Measurements from ENCODE around the gene TSC22D1. TPM values are rescaled to one million over a fixed set of nuclear protein-coding genes. Genes with fewer than 3 reads are reported as not detected.
A peak's percentile ranks its signal among the peaks of the same experiment; 100 is the strongest.

The TSC22D1 gene
- polyA plus RNA-seq, 4 donors: 51.6 to 179 (median 86.9) TPM

DNA sequence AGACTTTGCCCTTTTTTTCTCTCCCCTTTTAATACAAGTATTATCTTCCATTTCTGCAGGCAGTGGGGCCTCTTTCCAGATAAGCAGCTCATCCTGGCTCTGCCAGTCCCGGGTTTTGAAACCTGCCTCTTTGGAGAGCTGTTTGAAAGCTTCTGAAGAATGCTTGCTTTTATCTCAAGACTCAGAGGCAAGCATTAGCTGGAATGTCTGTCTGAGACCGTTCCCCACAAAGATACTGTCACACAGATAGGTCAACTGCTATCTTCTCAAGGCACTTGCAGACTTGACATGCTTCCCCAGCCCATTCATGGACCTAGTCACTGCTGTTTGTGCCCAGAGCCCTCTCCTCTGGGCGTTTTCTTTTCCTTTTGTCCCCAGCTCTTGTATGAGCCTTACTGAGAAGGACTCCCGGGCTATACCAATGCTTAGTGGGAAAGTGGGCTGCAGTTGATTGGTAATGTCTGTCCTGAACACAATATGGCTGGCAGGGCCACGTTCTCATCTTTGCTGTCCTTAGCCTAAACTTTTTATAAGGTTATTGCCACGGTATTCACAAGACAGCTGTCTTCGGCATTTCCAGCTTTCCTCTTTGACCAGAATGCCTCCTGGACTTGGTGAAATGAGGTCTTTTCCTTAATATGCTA lies 189.1 kb downstream of the TSC22D1 start:
- Histone ChIP-seq H3K27me3 (ENCODE audit: control insufficient read depth in 3 of 3, insufficient read depth in 3 of 3, low read length in 3 of 3) (no peaks in the 10 kb centered on the region), H3K4me3 (ENCODE audit: low read depth in 1 of 3, low read length in 3 of 3) (no peak overlapping the region), H3K9me3 (ENCODE audit: control insufficient read depth in 2 of 2, insufficient read depth in 1 of 2, low read depth in 1 of 2, low read length in 1 of 2) (peaks cover 0 to 2% of the 10 kb centered on the region in 2 donors), H3K36me3 (ENCODE audit: control insufficient read depth in 3 of 3, insufficient read depth in 2 of 3, low read depth in 1 of 3, low read length in 3 of 3) (peaks cover 0 to 3% (median 0%) of the 10 kb centered on the region in 3 donors), H3K27ac (ENCODE audit: low read depth in 1 of 3, low read length in 2 of 3) (no peak overlapping the region), H3K4me1 (ENCODE audit: control insufficient read depth in 3 of 3, insufficient read depth in 2 of 3, low read depth in 1 of 3, low read length in 2 of 3) (peaks cover 0 to 25% (median 0%) of the 10 kb centered on the region in 3 donors)
- WGBS, 3 donors: 69 to 74% (median 72%) methylated on average over 7 of the region's 7 CpGs
- no peak for FAIRE-seq
- DNase-seq: no peak

DNA sequence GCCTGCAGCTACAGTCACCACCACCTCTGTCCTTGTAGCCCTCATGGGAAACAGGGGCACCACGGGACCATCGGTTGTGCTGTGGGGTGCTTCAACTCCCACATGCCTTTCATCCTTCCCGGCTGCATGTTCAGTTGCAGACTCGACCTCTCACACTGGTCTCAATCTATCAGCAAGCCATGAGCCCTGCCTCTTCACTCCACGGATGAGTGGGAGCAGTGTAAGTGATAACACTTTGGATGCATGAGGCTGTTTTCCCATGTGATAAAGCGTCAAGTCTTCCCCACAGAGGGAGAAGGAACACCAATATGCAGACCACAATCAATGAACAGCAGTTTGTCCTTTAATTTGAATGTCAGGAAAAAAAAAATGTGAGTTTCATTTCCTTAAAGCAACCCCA lies 190.3 kb downstream of the TSC22D1 start:
- no peak for FAIRE-seq
- H3K4me3 ChIP-seq (ENCODE audit: low read depth in 1 of 3, low read length in 3 of 3): no peak overlapping the region
- H3K9me3 ChIP-seq (ENCODE audit: control insufficient read depth in 2 of 2, insufficient read depth in 1 of 2, low read depth in 1 of 2, low read length in 1 of 2): peaks cover 0 to 2% of the 10 kb centered on the region in 2 donors
- DNase-seq: no peak
- 84 to 90% (median 87%) methylated on average over 6 of the region's 6 CpGs for WGBS, 3 donors
- peaks cover 0 to 29% (median 1%) of the 10 kb centered on the region in 3 donors for H3K4me1 ChIP-seq (ENCODE audit: control insufficient read depth in 3 of 3, insufficient read depth in 2 of 3, low read depth in 1 of 3, low read length in 2 of 3)
- H3K27me3 ChIP-seq (ENCODE audit: control insufficient read depth in 3 of 3, insufficient read depth in 3 of 3, low read length in 3 of 3): no peaks in the 10 kb centered on the region
- H3K27ac ChIP-seq (ENCODE audit: low read depth in 1 of 3, low read length in 2 of 3): no peak overlapping the region
- H3K36me3 ChIP-seq (ENCODE audit: control insufficient read depth in 3 of 3, insufficient read depth in 2 of 3, low read depth in 1 of 3, low read length in 3 of 3): peaks cover 0 to 3% (median 0%) of the 10 kb centered on the region in 3 donors

DNA sequence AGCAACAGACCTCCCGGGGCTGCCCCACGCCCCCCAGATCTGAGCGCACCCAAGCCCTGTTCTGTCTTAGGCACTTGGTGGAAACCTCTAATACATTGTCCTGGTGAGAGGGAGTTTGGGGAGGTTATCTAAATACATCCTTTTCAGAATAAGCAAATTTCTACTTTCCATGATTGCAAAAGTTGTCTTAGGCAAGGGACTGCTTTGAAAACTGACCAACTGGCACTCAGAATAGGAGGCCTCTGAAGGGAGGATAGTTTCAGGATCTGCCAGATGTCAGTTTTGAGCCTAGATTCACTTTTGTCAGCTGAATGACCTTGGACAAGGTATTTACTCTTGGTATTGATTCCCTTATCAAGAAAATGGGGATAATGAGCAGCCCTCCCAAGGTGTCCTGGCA lies 190.7 kb downstream of the TSC22D1 start:
- peaks cover 0 to 3% (median 0%) of the 10 kb centered on the region in 3 donors for H3K36me3 ChIP-seq (ENCODE audit: control insufficient read depth in 3 of 3, insufficient read depth in 2 of 3, low read depth in 1 of 3, low read length in 3 of 3)
- H3K9me3 ChIP-seq (ENCODE audit: control insufficient read depth in 2 of 2, insufficient read depth in 1 of 2, low read depth in 1 of 2, low read length in 1 of 2): peaks cover 0 to 2% of the 10 kb centered on the region in 2 donors
- no peak overlapping the region for H3K27ac ChIP-seq (ENCODE audit: low read depth in 1 of 3, low read length in 2 of 3)
- H3K4me1 ChIP-seq (ENCODE audit: control insufficient read depth in 3 of 3, insufficient read depth in 2 of 3, low read depth in 1 of 3, low read length in 2 of 3): peaks cover 0 to 34% (median 3%) of the 10 kb centered on the region in 3 donors
- no peaks in the 10 kb centered on the region for H3K27me3 ChIP-seq (ENCODE audit: control insufficient read depth in 3 of 3, insufficient read depth in 3 of 3, low read length in 3 of 3)
- no peak for FAIRE-seq
- no peak overlapping the region for H3K4me3 ChIP-seq (ENCODE audit: low read depth in 1 of 3, low read length in 3 of 3)
- 91 to 98% (median 96%) methylated on average over 3 of the region's 3 CpGs for WGBS, 3 donors
- no peak for DNase-seq

DNA sequence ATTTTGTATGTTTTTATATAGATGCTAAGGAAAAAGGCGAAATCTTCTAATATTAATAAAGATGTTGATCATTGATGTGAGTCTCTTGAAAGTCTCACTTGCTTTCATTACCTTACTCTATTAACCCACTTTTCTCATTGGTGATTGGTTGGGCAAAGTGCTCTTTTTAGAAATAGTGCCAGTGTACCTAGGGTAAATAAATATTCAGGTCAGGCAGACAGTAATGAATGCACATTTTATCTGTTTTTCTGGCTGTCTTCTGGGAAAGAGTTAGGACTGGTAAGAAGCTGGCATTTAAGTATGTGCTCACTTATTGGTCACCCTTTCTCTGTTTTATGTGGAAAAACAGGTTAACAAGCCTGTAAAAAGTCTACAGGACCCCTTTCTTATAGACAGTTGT lies 191.4 kb downstream of the TSC22D1 start:
- Histone ChIP-seq H3K9me3 (ENCODE audit: control insufficient read depth in 2 of 2, insufficient read depth in 1 of 2, low read depth in 1 of 2, low read length in 1 of 2) (peaks cover 0 to 2% of the 10 kb centered on the region in 2 donors), H3K4me1 (ENCODE audit: control insufficient read depth in 3 of 3, insufficient read depth in 2 of 3, low read depth in 1 of 3, low read length in 2 of 3) (peaks cover 2 to 39% (median 5%) of the 10 kb centered on the region in 3 donors), H3K4me3 (ENCODE audit: low read depth in 1 of 3, low read length in 3 of 3) (no peak overlapping the region), H3K27me3 (ENCODE audit: control insufficient read depth in 3 of 3, insufficient read depth in 3 of 3, low read length in 3 of 3) (no peaks in the 10 kb centered on the region), H3K27ac (ENCODE audit: low read depth in 1 of 3, low read length in 2 of 3) (no peak overlapping the region), H3K36me3 (ENCODE audit: control insufficient read depth in 3 of 3, insufficient read depth in 2 of 3, low read depth in 1 of 3, low read length in 3 of 3) (peaks cover 0 to 3% (median 0%) of the 10 kb centered on the region in 3 donors)
- 88 to 97% (median 96%) methylated on average over 1 of the region's 1 CpG for WGBS, 3 donors
- FAIRE-seq (no peak), DNase-seq (no peak)

DNA sequence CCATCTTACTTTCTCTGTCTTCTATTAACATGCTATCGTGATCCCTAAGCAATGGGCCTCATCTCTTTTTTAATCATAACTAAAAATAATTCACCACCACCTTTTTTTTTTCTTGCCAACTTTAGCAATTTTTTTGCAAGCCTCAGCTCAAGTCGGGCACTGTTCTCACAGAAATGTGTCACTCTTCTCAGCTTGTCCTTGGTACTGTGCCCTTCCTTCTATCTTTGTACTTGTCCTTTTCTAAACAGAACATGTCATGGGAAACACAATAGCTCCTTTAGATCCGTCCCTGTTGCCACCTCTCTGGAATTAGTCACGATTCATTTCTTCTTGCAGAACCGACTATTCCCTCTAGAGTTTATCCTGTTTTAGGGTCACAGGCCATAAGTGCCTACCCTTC lies 192.2 kb downstream of the TSC22D1 start:
- Histone ChIP-seq H3K4me3 (ENCODE audit: low read depth in 1 of 3, low read length in 3 of 3) (no peak overlapping the region), H3K4me1 (ENCODE audit: control insufficient read depth in 3 of 3, insufficient read depth in 2 of 3, low read depth in 1 of 3, low read length in 2 of 3) (peaks cover 2 to 46% (median 7%) of the 10 kb centered on the region in 3 donors), H3K27ac (ENCODE audit: low read depth in 1 of 3, low read length in 2 of 3) (no peak overlapping the region), H3K27me3 (ENCODE audit: control insufficient read depth in 3 of 3, insufficient read depth in 3 of 3, low read length in 3 of 3) (no peaks in the 10 kb centered on the region), H3K9me3 (ENCODE audit: control insufficient read depth in 2 of 2, insufficient read depth in 1 of 2, low read depth in 1 of 2, low read length in 1 of 2) (peaks cover 0 to 2% of the 10 kb centered on the region in 2 donors), H3K36me3 (ENCODE audit: control insufficient read depth in 3 of 3, insufficient read depth in 2 of 3, low read depth in 1 of 3, low read length in 3 of 3) (peaks cover 0 to 3% (median 0%) of the 10 kb centered on the region in 3 donors)
- WGBS, 3 donors: 58 to 66% (median 62%) methylated on average over 5 of the region's 5 CpGs
- FAIRE-seq (no peak), DNase-seq (no peak)

DNA sequence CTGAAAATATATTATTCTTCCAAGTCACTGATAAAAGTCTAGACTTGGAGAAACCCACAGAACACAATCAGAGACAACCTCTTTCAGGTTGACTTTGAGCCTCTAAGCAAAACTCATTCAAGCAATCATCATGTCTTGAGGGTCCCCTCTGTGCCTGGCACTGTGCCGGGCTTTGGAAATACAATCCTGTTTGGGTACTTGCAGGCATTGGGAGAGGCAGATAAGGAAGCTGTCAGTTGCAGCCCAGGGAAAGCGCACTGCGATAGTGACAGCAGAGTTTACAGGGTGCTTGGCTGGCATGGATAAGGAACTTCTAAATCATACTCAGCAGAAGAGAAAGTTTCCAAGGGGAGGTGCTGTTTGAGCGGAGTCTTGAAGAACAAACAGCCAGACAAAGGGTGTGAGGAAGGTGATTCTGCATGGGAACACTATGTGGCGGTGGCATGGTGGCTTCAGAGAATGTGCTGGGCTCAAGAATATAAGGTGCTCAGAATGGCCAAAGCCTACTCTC lies 193.4 kb downstream of the TSC22D1 start:
- H3K4me1 ChIP-seq (ENCODE audit: control insufficient read depth in 3 of 3, insufficient read depth in 2 of 3, low read depth in 1 of 3, low read length in 2 of 3): peaks cover 2 to 50% (median 12%) of the 10 kb centered on the region in 3 donors
- no peak for FAIRE-seq
- H3K27me3 ChIP-seq (ENCODE audit: control insufficient read depth in 3 of 3, insufficient read depth in 3 of 3, low read length in 3 of 3): no peaks in the 10 kb centered on the region
- H3K27ac ChIP-seq (ENCODE audit: low read depth in 1 of 3, low read length in 2 of 3): peak overlapping the region; percentile 2 to 70 (median 58)
- H3K36me3 ChIP-seq (ENCODE audit: control insufficient read depth in 3 of 3, insufficient read depth in 2 of 3, low read depth in 1 of 3, low read length in 3 of 3): peaks cover 0 to 3% (median 0%) of the 10 kb centered on the region in 3 donors
- DNase-seq: peak; percentile 75 to 88
- H3K9me3 ChIP-seq (ENCODE audit: control insufficient read depth in 2 of 2, insufficient read depth in 1 of 2, low read depth in 1 of 2, low read length in 1 of 2): peaks cover 0 to 2% of the 10 kb centered on the region in 2 donors
- H3K4me3 ChIP-seq (ENCODE audit: low read depth in 1 of 3, low read length in 3 of 3): no peak overlapping the region
- 9 to 57% (median 33%) methylated on average over 5 of the region's 5 CpGs for WGBS, 3 donors

Other genes starting within 250 kb of the TSC22D1 start
- 10 to 100 TPM in 2 of 4 donors, 1 to 10 TPM in 2; 4.9 to 12.3 (median 8.0) TPM for gene SERP2, start 202.5 kb downstream of the TSC22D1 start, polyA plus RNA-seq

All from small intestine (tissue), 7 donors.